Measurements from ENCODE around the gene TRPV5.

TRPV5 gene

GRCh38 chr7:142905759-142906158 lies 27.8 kb downstream of the TRPV5 start:
- Mint-ChIP-seq H3K4me3 (no peak overlapping the region), H3K27ac (no peak overlapping the region), H3K36me3 (ENCODE audit: low read depth) (no peaks in the 10 kb centered on the region), H3K27me3 (ENCODE audit: low read depth) (peaks cover 7% of the 10 kb centered on the region), H3K4me1 (no peaks in the 10 kb centered on the region), H3K9me3 (peaks cover 9% of the 10 kb centered on the region)
- TF ChIP-seq CTCF (IDR thresholded peaks at IDR 0.05; ENCODE audit: unreplicated experiment in 3 of 3): no peak

GRCh38 chr7:142904128-142904527 lies 29.4 kb downstream of the TRPV5 start:
- Mint-ChIP-seq H3K36me3 (ENCODE audit: low read depth) (no peaks in the 10 kb centered on the region), H3K27me3 (ENCODE audit: low read depth) (peaks cover 7% of the 10 kb centered on the region), H3K4me1 (no peaks in the 10 kb centered on the region), H3K9me3 (peaks cover 9% of the 10 kb centered on the region), H3K27ac (no peak overlapping the region), H3K4me3 (no peak overlapping the region)
- TF ChIP-seq CTCF (IDR thresholded peaks at IDR 0.05; ENCODE audit: unreplicated experiment in 3 of 3): no peak

- TF ChIP-seq CTCF (IDR thresholded peaks at IDR 0.05; ENCODE audit: unreplicated experiment in 3 of 3): no peak
- Mint-ChIP-seq H3K27ac (no peak overlapping the region), H3K4me1 (no peaks in the 10 kb centered on the region), H3K36me3 (ENCODE audit: low read depth) (no peaks in the 10 kb centered on the region), H3K4me3 (no peak overlapping the region), H3K9me3 (peaks cover 9% of the 10 kb centered on the region), H3K27me3 (ENCODE audit: low read depth) (peaks cover 7% of the 10 kb centered on the region)
Measured at GRCh38 chr7:142901426-142902259, 31.9 kb downstream of the TRPV5 start.

GRCh38 chr7:142899661-142900060 lies 33.9 kb downstream of the TRPV5 start:
- Mint-ChIP-seq H3K36me3 (ENCODE audit: low read depth) (no peaks in the 10 kb centered on the region), H3K27ac (no peak overlapping the region), H3K27me3 (ENCODE audit: low read depth) (peaks cover 7% of the 10 kb centered on the region), H3K4me1 (no peaks in the 10 kb centered on the region), H3K4me3 (no peak overlapping the region), H3K9me3 (peaks cover 5% of the 10 kb centered on the region)
- TF ChIP-seq CTCF (IDR thresholded peaks at IDR 0.05; ENCODE audit: unreplicated experiment in 3 of 3): no peak

GRCh38 chr7:142898377-142899170 lies 35.0 kb downstream of the TRPV5 start:
- H3K4me3 Mint-ChIP-seq: no peak overlapping the region

More at GRCh38 chr7:142898377-142899170, 35.0 kb downstream of the TRPV5 start:
- Mint-ChIP-seq H3K27ac (no peak overlapping the region), H3K36me3 (ENCODE audit: low read depth) (no peaks in the 10 kb centered on the region), H3K9me3 (peaks cover 5% of the 10 kb centered on the region), H3K4me1 (no peaks in the 10 kb centered on the region), H3K27me3 (ENCODE audit: low read depth) (peaks cover 7% of the 10 kb centered on the region)
- TF ChIP-seq CTCF (IDR thresholded peaks at IDR 0.05; ENCODE audit: unreplicated experiment in 3 of 3): no peak

Measured in nephron (organoid).